T-helper 1 cell treated with Interleukin-12 subunit alpha and Interleukin-12 subunit beta and Interleukin-4 antibody, amounts not matched to agents 30 μg/mL and 1 μg/mL, for 36 hours (primary cell): ENCODE results near the gene PDSS1.
"Not testable (repeated sequence)": the region's sequence is repeated elsewhere in the genome, so short reads cannot be mapped to it uniquely, and the experiment has no call there.

Experiments
- H3K27ac Mint-ChIP-seq: one replicate; pipeline ENCODE4 v1.8.0; 2021; ENCODE audit warnings: mild to moderate bottlenecking, mixed read lengths
- H3K27me3 Mint-ChIP-seq: one replicate; pipeline ENCODE4 v1.8.0; 2021; ENCODE audit warnings: low read depth, mixed read lengths
- H3K36me3 Mint-ChIP-seq: one replicate; pipeline ENCODE4 v1.8.0; 2021; ENCODE audit warnings: low read depth, mixed read lengths
- H3K4me1 Mint-ChIP-seq: one replicate; pipeline ENCODE4 v1.8.0; 2021; ENCODE audit warnings: low read depth, mixed read lengths
- H3K4me3 Mint-ChIP-seq: one replicate; pipeline ENCODE4 v1.8.0; 2021; ENCODE audit warnings: mild to moderate bottlenecking, moderate library complexity, mixed read lengths
- H3K9me3 Mint-ChIP-seq: one replicate; pipeline ENCODE4 v1.8.0; 2021; ENCODE audit warnings: mixed read lengths

The PDSS1 gene

DNA sequence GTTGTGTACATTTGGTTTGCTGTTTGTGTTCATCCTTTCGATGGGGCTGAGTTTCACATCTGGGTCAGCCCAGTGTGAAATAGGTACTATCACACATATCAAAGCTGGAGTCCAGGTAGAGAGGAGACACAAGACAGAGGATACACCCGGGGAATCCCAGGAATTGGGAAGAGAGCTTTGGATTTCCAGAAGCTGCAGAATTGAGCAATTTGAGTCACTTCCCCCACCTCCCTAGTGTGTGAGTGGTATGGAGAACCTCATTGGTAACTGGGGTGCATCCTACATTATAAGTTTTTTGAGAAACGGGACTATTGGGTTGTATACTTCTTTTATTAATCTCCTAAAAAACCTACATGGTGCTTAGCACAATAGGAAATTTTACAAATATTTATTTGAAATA lies 12.1 kb upstream of the PDSS1 start:
- H3K4me1 Mint-ChIP-seq = peaks cover 5% of the 10 kb centered on the region
- H3K36me3 Mint-ChIP-seq = no peaks in the 10 kb centered on the region
- peaks cover 7% of the 10 kb centered on the region for H3K27me3 Mint-ChIP-seq
- no peaks in the 10 kb centered on the region for H3K9me3 Mint-ChIP-seq
- H3K27ac Mint-ChIP-seq = no peak overlapping the region
- H3K4me3 Mint-ChIP-seq = no peak overlapping the region

DNA sequence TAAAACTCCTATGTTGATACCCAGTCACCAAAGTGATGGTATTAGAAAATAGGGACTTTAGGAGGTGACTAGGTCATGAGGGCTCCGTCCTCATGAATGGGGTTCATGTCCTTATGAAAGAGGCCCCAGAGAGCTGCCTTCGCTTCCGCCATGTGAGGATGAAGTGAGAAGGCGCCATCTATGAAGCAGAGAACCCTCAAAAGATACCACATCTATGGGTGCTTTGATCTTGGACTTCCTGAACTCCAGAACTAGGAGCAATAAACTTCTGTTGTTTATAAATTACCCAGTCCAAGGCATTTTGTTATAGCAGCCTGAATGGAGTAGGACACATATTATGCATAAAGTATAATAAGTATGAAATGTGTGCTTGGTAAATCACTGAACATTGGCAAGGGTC lies 8.1 kb upstream of the PDSS1 start:
- Mint-ChIP-seq H3K4me3 (no peak overlapping the region), H3K9me3 (no peaks in the 10 kb centered on the region), H3K27ac (no peak overlapping the region), H3K4me1 (peaks cover 4% of the 10 kb centered on the region), H3K27me3 (peaks cover 13% of the 10 kb centered on the region), H3K36me3 (no peaks in the 10 kb centered on the region)

DNA sequence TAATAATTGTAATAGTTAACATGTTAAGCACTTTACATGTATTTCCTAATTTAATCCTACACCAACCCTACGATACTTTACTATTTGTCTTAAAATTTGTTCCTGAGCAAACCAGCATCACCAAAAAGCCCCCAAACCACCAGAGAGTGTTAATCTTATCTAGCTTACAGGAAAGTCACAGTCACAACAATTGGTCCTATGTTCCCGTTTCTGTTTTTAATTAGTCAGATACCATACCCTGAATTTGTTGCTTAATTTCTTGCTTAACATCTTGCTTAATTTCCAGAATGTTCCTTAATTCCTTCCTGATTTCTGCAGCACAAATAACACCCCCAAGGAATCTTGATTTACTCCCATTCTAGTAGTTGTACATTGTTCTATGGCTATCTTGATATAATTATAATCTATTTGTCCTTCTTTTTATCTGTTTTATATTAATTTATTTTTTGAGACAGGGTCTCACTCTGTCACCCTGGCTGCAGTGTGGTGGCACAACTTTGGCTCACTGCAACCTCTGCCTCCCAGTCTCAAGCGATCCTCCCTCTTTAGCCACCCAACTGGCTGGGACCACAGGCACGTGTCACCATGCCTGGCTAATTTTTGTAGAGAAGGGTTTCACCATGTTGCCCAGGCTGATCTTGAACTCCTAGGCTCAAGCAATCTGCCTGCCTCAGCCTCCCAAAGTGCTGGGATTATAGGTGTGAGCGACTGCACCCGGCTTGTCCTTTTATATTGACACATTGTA lies 6.6 kb upstream of the PDSS1 start:
- H3K27me3 Mint-ChIP-seq = peaks cover 10% of the 10 kb centered on the region
- peaks cover 1% of the 10 kb centered on the region for H3K4me1 Mint-ChIP-seq
- no peak overlapping the region for H3K27ac Mint-ChIP-seq
- H3K36me3 Mint-ChIP-seq = no peaks in the 10 kb centered on the region
- H3K4me3 Mint-ChIP-seq = no peak overlapping the region
- no peaks in the 10 kb centered on the region for H3K9me3 Mint-ChIP-seq

DNA sequence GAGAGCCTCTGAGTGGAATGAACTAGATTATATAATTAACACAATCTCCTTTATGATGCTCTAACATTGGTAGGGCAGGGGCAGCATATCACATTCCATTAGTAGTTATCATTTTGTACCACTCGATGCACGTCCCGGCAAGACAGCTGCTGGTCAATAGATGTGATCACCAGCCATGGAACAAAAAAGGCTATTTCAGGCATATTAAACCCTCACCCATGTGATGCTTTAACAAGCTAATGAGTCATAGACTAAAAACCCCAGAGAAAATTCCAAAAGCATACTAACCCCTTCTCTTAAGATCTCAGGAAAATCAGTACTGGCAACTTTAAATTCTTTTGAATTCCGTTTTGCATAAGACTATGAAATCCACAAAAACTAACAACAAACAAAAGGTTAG lies 3.0 kb upstream of the PDSS1 start:
- not testable (repeated sequence) for H3K9me3 Mint-ChIP-seq, H3K27ac Mint-ChIP-seq

DNA sequence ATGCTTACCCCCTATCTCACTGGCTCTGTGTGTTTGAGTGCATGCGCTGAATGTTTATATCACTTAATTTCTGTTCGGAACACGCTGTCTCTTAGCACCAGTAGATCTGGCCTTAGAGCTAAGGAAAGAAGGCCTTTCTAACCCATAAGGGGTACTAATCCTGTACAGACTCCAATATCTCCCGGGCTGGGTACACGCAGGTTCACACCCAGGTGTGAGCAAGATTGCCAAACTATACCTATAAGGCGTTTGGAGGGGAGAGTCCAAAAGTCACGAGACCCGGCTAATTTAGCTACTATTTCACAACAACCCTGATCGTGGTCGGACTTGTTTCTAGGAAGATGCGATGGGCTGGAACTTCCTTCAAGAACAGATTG lies 727 bp upstream of the PDSS1 start:
- H3K4me1 Mint-ChIP-seq = peaks cover 22% of the 10 kb centered on the region
- H3K4me3 Mint-ChIP-seq = peak overlapping the region; percentile 97
- H3K27ac Mint-ChIP-seq = peak overlapping the region; percentile 93
- peaks cover 1% of the 10 kb centered on the region for H3K27me3 Mint-ChIP-seq
- peaks cover 13% of the 10 kb centered on the region for H3K36me3 Mint-ChIP-seq
- H3K9me3 Mint-ChIP-seq = no peaks in the 10 kb centered on the region

More for the DNA sequence above, 3.0 kb upstream of the PDSS1 start:
- not testable (repeated sequence) for H3K4me3 Mint-ChIP-seq, H3K27me3 Mint-ChIP-seq, H3K36me3 Mint-ChIP-seq
- peaks cover 12% of the 10 kb centered on the region for H3K4me1 Mint-ChIP-seq

- peak overlapping the region; percentile 97 for H3K4me3 Mint-ChIP-seq
- peak overlapping the region; percentile 89 for H3K27ac Mint-ChIP-seq
- no peaks in the 10 kb centered on the region for H3K9me3 Mint-ChIP-seq
- H3K36me3 Mint-ChIP-seq = peaks cover 20% of the 10 kb centered on the region
- no peaks in the 10 kb centered on the region for H3K27me3 Mint-ChIP-seq
- H3K4me1 Mint-ChIP-seq = peaks cover 29% of the 10 kb centered on the region
These were observed 564 bp downstream of the PDSS1 start for GRCh38 chr10:26697922-26698608.

- Mint-ChIP-seq H3K4me1 (peaks cover 29% of the 10 kb centered on the region), H3K36me3 (peaks cover 23% of the 10 kb centered on the region), H3K27me3 (no peaks in the 10 kb centered on the region), H3K4me3 (peak overlapping the region; percentile 97), H3K9me3 (no peaks in the 10 kb centered on the region), H3K27ac (no peak overlapping the region)
These were observed 1.4 kb downstream of the PDSS1 start for GRCh38 chr10:26698909-26699308.

DNA sequence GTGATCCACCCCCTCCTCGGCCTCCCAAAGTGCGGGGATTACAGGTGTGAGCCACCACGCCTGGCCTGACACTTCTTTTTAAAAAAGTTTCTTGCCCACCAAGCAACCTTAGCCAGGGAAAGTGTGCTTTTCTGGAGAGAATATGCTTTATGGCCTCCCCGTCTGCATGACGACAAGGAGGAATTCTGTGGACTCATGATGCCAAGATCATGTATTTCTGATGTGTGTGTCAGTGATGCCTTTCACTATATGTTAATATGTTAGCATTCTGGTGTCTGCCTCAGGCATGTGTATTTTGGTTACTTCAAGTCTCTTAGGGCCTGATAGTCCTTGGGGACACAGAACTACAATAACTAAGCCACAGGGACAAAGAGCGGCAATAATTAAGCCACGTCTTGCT lies 2.1 kb downstream of the PDSS1 start:
- Mint-ChIP-seq H3K4me3 (no peak overlapping the region), H3K36me3 (peaks cover 23% of the 10 kb centered on the region), H3K27me3 (no peaks in the 10 kb centered on the region), H3K4me1 (peaks cover 29% of the 10 kb centered on the region), H3K9me3 (no peaks in the 10 kb centered on the region), H3K27ac (no peak overlapping the region)

- Mint-ChIP-seq H3K4me3 (no peak overlapping the region), H3K9me3 (no peaks in the 10 kb centered on the region), H3K27ac (no peak overlapping the region), H3K4me1 (peaks cover 34% of the 10 kb centered on the region), H3K36me3 (peaks cover 29% of the 10 kb centered on the region), H3K27me3 (no peaks in the 10 kb centered on the region)
These were observed 3.6 kb downstream of the PDSS1 start for GRCh38 chr10:26700884-26701630.

DNA sequence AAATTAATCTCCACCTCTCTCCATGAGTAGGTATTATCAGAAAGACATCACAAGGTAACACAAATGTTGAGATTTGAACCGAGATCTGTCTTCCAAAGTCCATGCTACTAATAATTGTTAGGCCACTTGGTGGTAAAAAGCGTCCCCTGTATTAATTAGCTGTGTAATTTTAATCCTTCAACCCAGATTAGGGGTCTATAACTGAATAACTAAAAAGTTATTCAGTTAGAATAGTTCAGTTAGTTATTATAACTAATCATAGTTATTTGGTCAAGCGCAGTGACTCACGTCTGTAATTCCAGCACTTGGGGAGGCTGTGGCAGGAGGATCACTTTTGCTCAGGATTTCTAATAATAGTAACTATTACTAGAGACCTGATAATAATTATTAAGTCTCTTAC lies 5.6 kb downstream of the PDSS1 start:
- Mint-ChIP-seq H3K9me3 (no peaks in the 10 kb centered on the region), H3K27me3 (no peaks in the 10 kb centered on the region), H3K4me1 (peaks cover 35% of the 10 kb centered on the region), H3K27ac (no peak overlapping the region), H3K4me3 (no peak overlapping the region), H3K36me3 (peaks cover 46% of the 10 kb centered on the region)

DNA sequence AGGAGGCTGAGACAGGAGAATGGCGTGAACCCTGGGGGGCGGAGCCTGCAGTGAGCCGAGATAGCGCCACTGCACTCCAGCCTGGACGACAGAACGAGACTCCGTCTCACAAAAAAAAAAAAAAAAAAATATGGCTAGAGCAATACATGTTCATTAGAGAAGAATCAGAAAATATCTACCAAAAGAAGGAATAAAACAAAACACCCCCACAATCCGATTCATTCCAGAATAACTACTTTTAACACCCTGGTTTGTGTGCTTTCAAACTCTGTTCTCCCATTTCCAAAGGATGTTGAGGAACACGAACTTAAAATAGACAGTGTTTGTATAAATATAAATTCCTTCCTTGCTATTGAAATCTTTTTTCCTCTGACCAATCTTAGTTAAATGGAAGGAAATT lies 6.5 kb downstream of the PDSS1 start:
- H3K36me3 Mint-ChIP-seq = peaks cover 51% of the 10 kb centered on the region
- H3K4me3 Mint-ChIP-seq = no peak overlapping the region
- no peak overlapping the region for H3K27ac Mint-ChIP-seq
- H3K27me3 Mint-ChIP-seq = no peaks in the 10 kb centered on the region
- H3K9me3 Mint-ChIP-seq = no peaks in the 10 kb centered on the region
- H3K4me1 Mint-ChIP-seq = peaks cover 32% of the 10 kb centered on the region

GRCh38 chr10:26706206-26706605 lies 8.7 kb downstream of the PDSS1 start:
- Mint-ChIP-seq H3K4me3 (no peak overlapping the region), H3K36me3 (peaks cover 42% of the 10 kb centered on the region), H3K4me1 (peaks cover 20% of the 10 kb centered on the region), H3K27me3 (no peaks in the 10 kb centered on the region), H3K9me3 (no peaks in the 10 kb centered on the region), H3K27ac (peak overlapping the region; percentile 66)

GRCh38 chr10:26706936-26707335 lies 9.4 kb downstream of the PDSS1 start:
- Mint-ChIP-seq H3K4me1 (peaks cover 20% of the 10 kb centered on the region), H3K27ac (no peak overlapping the region), H3K4me3 (no peak overlapping the region), H3K36me3 (peaks cover 42% of the 10 kb centered on the region), H3K27me3 (no peaks in the 10 kb centered on the region), H3K9me3 (no peaks in the 10 kb centered on the region)

DNA sequence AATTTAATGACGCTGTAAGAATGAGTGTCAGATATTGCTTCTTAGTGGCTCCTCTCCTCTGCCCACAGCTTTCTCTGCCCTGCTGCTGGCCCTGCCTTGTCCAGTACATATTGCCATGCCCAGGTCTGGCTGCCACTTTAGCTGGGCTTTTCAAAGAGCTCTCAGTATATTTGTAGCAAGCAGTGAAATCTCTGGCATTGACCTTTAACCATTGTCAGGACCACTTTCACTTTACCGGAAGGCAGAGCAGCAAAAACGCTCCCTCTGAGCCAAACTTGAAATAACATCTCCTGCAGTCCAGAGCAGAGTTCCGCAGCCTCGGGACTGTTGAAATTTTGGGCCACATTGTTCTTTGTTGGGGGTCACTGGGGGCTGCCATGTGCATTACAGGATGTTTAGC lies 13.8 kb downstream of the PDSS1 start:
- Mint-ChIP-seq H3K27me3 (no peaks in the 10 kb centered on the region), H3K4me1 (peaks cover 6% of the 10 kb centered on the region), H3K36me3 (peaks cover 34% of the 10 kb centered on the region), H3K27ac (no peak overlapping the region), H3K9me3 (no peaks in the 10 kb centered on the region), H3K4me3 (no peak overlapping the region)
